Activated naive CD4-positive, alpha-beta T cell treated with anti-CD3 and anti-CD28 coated beads for 36 hours (primary cell): Measurements from ENCODE around the gene NBEA. TPM values are rescaled to one million over a fixed set of nuclear protein-coding genes. Genes with fewer than 3 reads are reported as not detected.
A peak's percentile ranks its signal among the peaks of the same experiment; 100 is the strongest.

Experiments used
- CTCF ChIA-PET: fragments of 350-600 bp; sonication (Branson Sonifier 250); formaldehyde crosslinking; loops from one replicate; lab custom pipeline; 2021; ENCODE audit warnings: antibody characterized with exemption; lab: Charles Lee
- DNase-seq: peaks from one replicate; pipeline ENCODE4 v3.0.0-alpha.2; 2020
- H3K27ac Mint-ChIP-seq: one replicate; pipeline ENCODE4 v1.8.0; 2021; ENCODE audit warnings: mild to moderate bottlenecking, mixed read lengths
- H3K27me3 Mint-ChIP-seq: one replicate; pipeline ENCODE4 v1.8.0; 2021; ENCODE audit warnings: low read depth, mixed read lengths
- H3K36me3 Mint-ChIP-seq: one replicate; pipeline ENCODE4 v1.8.0; 2021; ENCODE audit warnings: low read depth, mixed read lengths
- H3K4me1 Mint-ChIP-seq: one replicate; pipeline ENCODE4 v1.8.0; 2021; ENCODE audit warnings: low read depth, mixed read lengths
- H3K4me3 Mint-ChIP-seq: one replicate; pipeline ENCODE4 v1.8.0; 2021; ENCODE audit warnings: mild to moderate bottlenecking, moderate library complexity, mixed read lengths
- H3K9me3 Mint-ChIP-seq: one replicate; pipeline ENCODE4 v1.8.0; 2021; ENCODE audit warnings: mixed read lengths
- intact Hi-C: fragments of 100-400 bp; cut with micrococcal nuclease; formaldehyde crosslinking; loops from one replicate; pipeline ENCODE4 v1.15.1; 2023
- total RNA-seq, 2 experiments: library from RNA; stranded (reverse); gene quantifications; one replicate each; pipeline ENCODE4 v1.2.3, GENCODE V29; 2021

Gene NBEA
- total RNA-seq, 2 experiments from 2014 or later = 0.26 to 0.67 TPM

DNA sequence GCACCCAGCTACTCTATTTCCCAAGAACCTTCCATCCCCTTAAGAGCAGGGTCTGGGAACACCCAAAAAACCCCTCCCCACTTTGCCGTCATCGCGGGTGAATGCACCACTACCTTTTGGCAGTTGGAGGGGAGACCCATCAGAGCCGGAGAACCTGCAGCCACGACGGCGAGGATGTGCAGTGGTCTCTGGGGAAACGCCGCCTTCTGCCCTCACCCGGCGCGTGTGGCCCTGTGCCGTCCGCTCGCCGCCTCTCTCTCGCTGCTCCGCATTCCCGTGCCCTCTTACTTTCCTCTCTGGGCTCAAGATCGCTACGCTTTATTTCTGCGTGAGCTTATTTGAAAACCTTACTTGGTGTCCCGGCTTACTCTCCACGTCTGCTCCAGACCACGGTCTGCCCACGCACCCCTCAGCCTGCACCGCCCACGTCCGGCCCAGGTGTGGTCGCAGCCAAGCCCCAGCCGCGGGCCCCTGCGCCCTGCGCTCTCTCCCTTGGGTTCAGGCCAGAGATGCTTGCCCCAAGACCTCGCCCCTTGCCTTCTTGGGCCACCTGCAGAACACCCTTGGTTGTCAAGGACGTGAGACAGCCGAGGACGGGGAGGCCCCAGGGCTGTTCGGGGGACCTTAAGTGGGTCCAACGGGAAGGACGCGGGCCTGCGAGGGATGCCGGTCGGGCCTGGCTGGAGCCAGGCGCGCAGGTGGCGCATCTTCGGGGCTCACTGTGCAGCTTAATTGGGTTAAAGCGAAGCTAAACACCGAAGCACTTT lies 536.4 kb downstream of the NBEA start:
- H3K4me3 Mint-ChIP-seq = peak overlapping the region; percentile 11
- peaks cover 50% of the 10 kb centered on the region for H3K27me3 Mint-ChIP-seq
- H3K9me3 Mint-ChIP-seq = no peaks in the 10 kb centered on the region
- DNase-seq = no peak
- no peak overlapping the region for H3K27ac Mint-ChIP-seq
- peaks cover 4% of the 10 kb centered on the region for H3K36me3 Mint-ChIP-seq
- CTCF ChIA-PET = interaction anchor here (1.1 kb wide), 1 partner anchor 11 kb away, joined by 3 read pairs; no protein-coding TSS in a partner anchor
- intact Hi-C loops = no loop called here
- peaks cover 22% of the 10 kb centered on the region for H3K4me1 Mint-ChIP-seq

- Mint-ChIP-seq H3K27ac (no peak overlapping the region), H3K36me3 (peaks cover 4% of the 10 kb centered on the region), H3K4me1 (peaks cover 22% of the 10 kb centered on the region), H3K9me3 (no peaks in the 10 kb centered on the region), H3K27me3 (peaks cover 46% of the 10 kb centered on the region), H3K4me3 (no peak overlapping the region)
- no peak for DNase-seq
- CTCF ChIA-PET = interaction anchor here (1.1 kb wide), 1 partner anchor 10 kb away, joined by 3 read pairs; no protein-coding TSS in a partner anchor
- intact Hi-C loops = no loop called here
These were observed 537.0 kb downstream of the NBEA start for GRCh38 chr13:35479038-35479492.

- intact Hi-C loops = no loop called here
- H3K9me3 Mint-ChIP-seq = no peaks in the 10 kb centered on the region
- no peak overlapping the region for H3K4me3 Mint-ChIP-seq
- CTCF ChIA-PET = interaction anchor here (0.7 to 1.1 kb wide), 2 partner anchors 116 to 129 kb away, joined by 3 read pairs; no protein-coding TSS in a partner anchor
- H3K27me3 Mint-ChIP-seq = peaks cover 42% of the 10 kb centered on the region
- H3K36me3 Mint-ChIP-seq = peaks cover 4% of the 10 kb centered on the region
- DNase-seq = no peak
- peaks cover 22% of the 10 kb centered on the region for H3K4me1 Mint-ChIP-seq
- no peak overlapping the region for H3K27ac Mint-ChIP-seq
These were observed 537.6 kb downstream of the NBEA start for GRCh38 chr13:35479706-35480105.

DNA sequence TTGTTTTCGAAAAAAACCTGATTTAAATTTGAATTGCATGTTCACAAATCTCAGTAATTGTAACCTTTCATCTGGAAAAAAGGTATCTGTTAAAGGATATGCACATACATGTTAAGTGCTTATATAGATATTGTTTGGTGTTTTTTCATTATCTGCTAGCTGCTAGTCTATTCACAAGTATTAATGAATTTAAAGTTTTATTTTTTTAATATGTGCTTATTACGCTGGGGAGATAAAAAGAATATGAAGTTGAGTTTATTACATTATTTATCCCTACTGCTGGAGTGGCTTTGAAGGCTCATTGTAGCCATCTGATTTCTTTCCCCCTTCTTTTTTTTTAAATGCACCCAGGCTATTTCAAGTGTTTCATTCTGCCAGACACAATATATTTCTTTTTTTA lies 538.3 kb downstream of the NBEA start:
- no peak overlapping the region for H3K4me3 Mint-ChIP-seq
- CTCF ChIA-PET = interaction anchor here (0.7 to 1.1 kb wide), 2 partner anchors 115 to 129 kb away, joined by 3 read pairs; no protein-coding TSS in a partner anchor
- H3K36me3 Mint-ChIP-seq = peaks cover 2% of the 10 kb centered on the region
- no peaks in the 10 kb centered on the region for H3K9me3 Mint-ChIP-seq
- peaks cover 21% of the 10 kb centered on the region for H3K4me1 Mint-ChIP-seq
- no peak overlapping the region for H3K27ac Mint-ChIP-seq
- no peak for DNase-seq
- intact Hi-C loops = no loop called here
- peaks cover 36% of the 10 kb centered on the region for H3K27me3 Mint-ChIP-seq

- CTCF ChIA-PET = interaction anchor here (0.7 kb wide), 1 partner anchor 233 kb away, joined by 3 read pairs; no protein-coding TSS in a partner anchor
- Mint-ChIP-seq H3K27ac (no peak overlapping the region), H3K36me3 (no peaks in the 10 kb centered on the region), H3K9me3 (no peaks in the 10 kb centered on the region), H3K4me3 (no peak overlapping the region), H3K4me1 (peaks cover 7% of the 10 kb centered on the region), H3K27me3 (peaks cover 21% of the 10 kb centered on the region)
- no peak for DNase-seq
- intact Hi-C loops = no loop called here
These were observed 539.7 kb downstream of the NBEA start for GRCh38 chr13:35481777-35482176.

DNA sequence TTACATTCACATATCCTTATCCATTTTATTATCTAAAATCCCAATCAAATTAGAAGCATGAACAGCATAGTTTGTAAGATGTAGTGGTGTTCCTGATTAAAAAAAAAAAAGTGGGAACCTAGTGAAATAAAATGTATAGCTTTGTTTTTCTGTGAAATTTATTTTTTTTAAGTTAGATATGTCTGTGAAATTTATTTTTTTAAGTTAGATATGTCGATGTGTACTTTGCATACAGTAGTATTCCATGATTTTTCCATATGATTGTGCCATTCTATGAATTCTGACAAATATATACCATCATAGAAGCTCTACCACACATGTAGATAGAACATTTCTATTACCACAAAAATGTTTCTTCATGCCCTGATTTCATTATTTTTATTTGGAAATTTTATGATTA lies 540.5 kb downstream of the NBEA start:
- H3K4me3 Mint-ChIP-seq = no peak overlapping the region
- intact Hi-C loops = no loop called here
- no peaks in the 10 kb centered on the region for H3K36me3 Mint-ChIP-seq
- no peaks in the 10 kb centered on the region for H3K9me3 Mint-ChIP-seq
- H3K27me3 Mint-ChIP-seq = peaks cover 14% of the 10 kb centered on the region
- no peak overlapping the region for H3K27ac Mint-ChIP-seq
- CTCF ChIA-PET = no interaction called here
- DNase-seq = no peak
- peaks cover 4% of the 10 kb centered on the region for H3K4me1 Mint-ChIP-seq

GRCh38 chr13:35483761-35484160 lies 541.7 kb downstream of the NBEA start:
- Mint-ChIP-seq H3K36me3 (no peaks in the 10 kb centered on the region), H3K4me1 (no peaks in the 10 kb centered on the region), H3K27ac (no peak overlapping the region), H3K4me3 (no peak overlapping the region), H3K27me3 (peaks cover 5% of the 10 kb centered on the region), H3K9me3 (no peaks in the 10 kb centered on the region)
- no peak for DNase-seq
- CTCF ChIA-PET = no interaction called here
- intact Hi-C loops = no loop called here

DNA sequence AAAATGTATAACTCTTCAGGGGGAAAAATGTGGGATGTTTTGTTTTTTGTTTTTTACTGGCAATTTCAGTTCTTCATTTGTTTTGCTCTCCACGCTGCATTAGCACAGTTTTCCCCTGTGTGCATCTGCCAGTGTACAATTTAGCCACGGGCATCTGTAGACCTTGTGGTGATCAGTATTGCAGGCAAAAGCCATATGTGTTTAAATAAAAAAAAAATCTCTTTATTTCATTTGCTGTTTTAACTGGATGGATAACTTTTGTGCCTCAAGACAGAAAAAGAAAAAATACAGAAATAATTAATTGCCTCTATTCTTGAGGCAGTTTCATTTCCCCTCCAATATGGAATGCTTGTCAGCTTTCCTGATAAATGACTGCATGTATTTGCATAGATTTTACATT lies 542.3 kb downstream of the NBEA start:
- CTCF ChIA-PET = no interaction called here
- Mint-ChIP-seq H3K36me3 (no peaks in the 10 kb centered on the region), H3K4me1 (no peaks in the 10 kb centered on the region), H3K27ac (no peak overlapping the region), H3K4me3 (no peak overlapping the region), H3K27me3 (no peaks in the 10 kb centered on the region), H3K9me3 (no peaks in the 10 kb centered on the region)
- no peak for DNase-seq
- intact Hi-C loops = no loop called here

- Mint-ChIP-seq H3K4me3 (no peak overlapping the region), H3K27ac (no peak overlapping the region), H3K27me3 (no peaks in the 10 kb centered on the region), H3K9me3 (no peaks in the 10 kb centered on the region), H3K4me1 (no peaks in the 10 kb centered on the region), H3K36me3 (no peaks in the 10 kb centered on the region)
- DNase-seq = no peak
- intact Hi-C loops = no loop called here
- CTCF ChIA-PET = no interaction called here
These were observed 543.4 kb downstream of the NBEA start for GRCh38 chr13:35485424-35485823.

GRCh38 chr13:35489050-35489449 lies 547.0 kb downstream of the NBEA start:
- H3K27ac Mint-ChIP-seq = no peak overlapping the region

DNA sequence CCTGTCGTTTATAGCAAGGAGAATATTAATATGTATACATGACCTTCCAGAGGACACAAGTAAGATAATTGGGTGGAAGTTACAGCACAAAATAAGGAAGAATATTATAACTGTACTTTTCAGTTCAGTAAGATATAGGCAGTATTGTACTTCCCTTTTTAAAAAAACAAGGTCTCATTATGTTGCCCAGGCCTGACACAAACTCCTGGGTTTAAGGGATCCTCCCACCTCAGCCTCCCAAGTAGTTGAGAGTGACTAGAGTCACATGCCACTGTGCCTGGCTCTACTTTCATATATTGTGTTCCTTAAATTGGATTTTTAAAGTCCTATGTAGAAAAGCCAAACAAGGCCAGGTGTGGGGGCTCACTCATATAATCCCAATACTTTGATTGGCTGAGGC lies 553.9 kb downstream of the NBEA start:
- Mint-ChIP-seq H3K27ac (no peak overlapping the region), H3K4me3 (no peak overlapping the region), H3K4me1 (no peaks in the 10 kb centered on the region), H3K9me3 (peaks cover 3% of the 10 kb centered on the region), H3K36me3 (no peaks in the 10 kb centered on the region), H3K27me3 (no peaks in the 10 kb centered on the region)
- DNase-seq = no peak
- CTCF ChIA-PET = interaction anchor here (0.6 kb wide), 2 partner anchors 224 to 306 kb away, joined by 3 read pairs; no protein-coding TSS in a partner anchor
- intact Hi-C loops = no loop called here

More at GRCh38 chr13:35489050-35489449, 547.0 kb downstream of the NBEA start:
- intact Hi-C loops = no loop called here
- Mint-ChIP-seq H3K27me3 (no peaks in the 10 kb centered on the region), H3K4me1 (no peaks in the 10 kb centered on the region), H3K36me3 (no peaks in the 10 kb centered on the region), H3K9me3 (no peaks in the 10 kb centered on the region), H3K4me3 (no peak overlapping the region)
- DNase-seq = no peak
- CTCF ChIA-PET = interaction anchor here (0.8 kb wide), 1 partner anchor 10 kb away, joined by 3 read pairs; no protein-coding TSS in a partner anchor

GRCh38 chr13:35496761-35497386 lies 554.8 kb downstream of the NBEA start:
- no peak overlapping the region for H3K4me3 Mint-ChIP-seq
- CTCF ChIA-PET = interaction anchor here (0.6 kb wide), 1 partner anchor 306 kb away, joined by 3 read pairs; no protein-coding TSS in a partner anchor

More at GRCh38 chr13:35496761-35497386, 554.8 kb downstream of the NBEA start:
- H3K36me3 Mint-ChIP-seq = no peaks in the 10 kb centered on the region
- peaks cover 3% of the 10 kb centered on the region for H3K9me3 Mint-ChIP-seq
- no peak for DNase-seq
- H3K27me3 Mint-ChIP-seq = no peaks in the 10 kb centered on the region
- H3K4me1 Mint-ChIP-seq = no peaks in the 10 kb centered on the region
- H3K27ac Mint-ChIP-seq = no peak overlapping the region
- intact Hi-C loops = no loop called here
